Measurements from ENCODE around the gene PATZ1. TPM values are rescaled to one million over a fixed set of nuclear protein-coding genes. Genes with fewer than 3 reads are reported as not detected.

The PATZ1 gene
- total and polyA plus RNA-seq, 9 of the 15 experiments (the other 6 are each of a cell fraction or from before 2014, with no cell fraction given) = 0.63 to 7.8 (median 4.2) TPM

- FAIRE-seq (no peak), ATAC-seq (no peak), DNase-seq (ENCODE audit: extremely low read depth in 1 of 4, low spot score in 3 of 4) (no peak)
- intact Hi-C loops (cut with micrococcal nuclease) = no loop called here
- in situ Hi-C loops (cut with MboI) = no loop called here
- ChIA-PET CTCF (ENCODE audit: low intra/inter-chr PET ratio) (no interaction called here), POLR2A (no interaction called here)
- no peaks in the 10 kb centered on the region for H3K9me3 ChIP-seq (replicated peaks; ENCODE audit: control insufficient read depth, insufficient read depth, low read depth, low read length)
- H3K79me2 ChIP-seq (ENCODE audit: control insufficient read depth, insufficient read depth, low read length) = no peaks in the 10 kb centered on the region
- H3K27ac ChIP-seq (ENCODE audit: extremely low read depth, low read depth, low read length) = no peak overlapping the region
- no peak for TF ChIP-seq U2AF2 (optimal IDR thresholded peaks at IDR 0.05; ENCODE audit: low read depth, low read length)
- no peak for TF ChIP-seq TCF3 (CRISPR knock-in tag; IDR thresholded peaks at IDR 0.05)
- no peak for TF ChIP-seq ZNF644 (tag; IDR thresholded peaks at IDR 0.05; ENCODE audit: low read depth)
- no peak for TF ChIP-seq EWSR1 (IDR thresholded peaks at IDR 0.05; ENCODE audit: borderline replicate concordance, low read depth, partially characterized antibody)
- no peak for TF ChIP-seq TAF7 (tag; IDR thresholded peaks at IDR 0.05)
- no peak for TF ChIP-seq NFIX (CRISPR knock-in tag; IDR thresholded peaks at IDR 0.05; ENCODE audit: low read depth)
- TF ChIP-seq ZNF699 (CRISPR knock-in tag; IDR thresholded peaks at IDR 0.05; ENCODE audit: insufficient replicate concordance) = no peak
- no peak for TF ChIP-seq ZSCAN29 (IDR thresholded peaks at IDR 0.05)
- no peak for TF ChIP-seq GMEB1 (CRISPR knock-in tag; IDR thresholded peaks at IDR 0.05)
- no peak for TF ChIP-seq IRF2 (CRISPR knock-in tag; IDR thresholded peaks at IDR 0.05)
- no peak for TF ChIP-seq SLC30A9 (CRISPR knock-in tag; IDR thresholded peaks at IDR 0.05)
- TF ChIP-seq MTF1 (CRISPR knock-in tag; IDR thresholded peaks at IDR 0.05; ENCODE audit: borderline replicate concordance) = no peak
- TF ChIP-seq ARID4B (CRISPR knock-in tag; IDR thresholded peaks at IDR 0.05) = no peak
- TF ChIP-seq HNRNPL (IDR thresholded peaks at IDR 0.05; ENCODE audit: low read depth, low read length) = no peak
- no peak for TF ChIP-seq NFXL1 (CRISPR knock-in tag; IDR thresholded peaks at IDR 0.05)
- TF ChIP-seq ATF7 (IDR thresholded peaks at IDR 0.05) = no peak
- no peak for TF ChIP-seq GABPB1 (CRISPR knock-in tag; IDR thresholded peaks at IDR 0.05)
- TF ChIP-seq ZC3H11A (IDR thresholded peaks at IDR 0.05; ENCODE audit: low read depth, low read length) = no peak
- TF ChIP-seq POU5F1 (IDR thresholded peaks at IDR 0.05; ENCODE audit: borderline replicate concordance, low read depth, low read length, partially characterized antibody) = no peak
- 52% methylated on average over 4 of the region's 4 CpGs for WGBS (ENCODE audit: insufficient coverage, low coverage, missing lambda C conversion rate)
- no peaks in the 10 kb centered on the region for H4K20me1 ChIP-seq (replicated peaks; ENCODE audit: control insufficient read depth, insufficient read depth, low read length)
- no peak overlapping the region for H2AFZ ChIP-seq (ENCODE audit: low read depth, low read length)
- peaks cover 16% of the 10 kb centered on the region; the same call in 2 of the 3 replicates for H3K36me3 ChIP-seq (ENCODE audit: control insufficient read depth, insufficient read depth, low read length)
- H3K9me1 ChIP-seq (ENCODE audit: control insufficient read depth, insufficient read depth, low read length) = no peaks in the 10 kb centered on the region
- H3K27me3 ChIP-seq (ENCODE audit: control insufficient read depth in 2 of 2, insufficient read depth in 2 of 2, low read length in 2 of 2) = no peaks in the 10 kb centered on the region
- no peak overlapping the region for H3K4me2 ChIP-seq (ENCODE audit: insufficient read depth, low read length)
- no peak overlapping the region for H3K4me3 ChIP-seq
- peak overlapping the region in 1 of 2 experiments; percentile 13; a peak in 1 of 4 replicates for H3K9ac ChIP-seq (ENCODE audit: insufficient read depth in 1 of 2, low read depth in 2 of 2, low read length in 2 of 2)
- BruUV-seq (replicated peaks) = no TSS peak
- no peaks in the 10 kb centered on the region; a peak in 1 of 5 replicates for H3K4me1 ChIP-seq (replicated peaks in 1 of 2; ENCODE audit: control insufficient read depth in 2 of 2, insufficient read depth in 2 of 2, low read length in 2 of 2)
These were observed 17.1 kb downstream of the PATZ1 start for GRCh38 chr22:31329029-31329428.

Measured in K562 (cell line).